ENCODE results near the gene IRX1. TPM values are rescaled to one million over a fixed set of nuclear protein-coding genes. Genes with fewer than 3 reads are reported as not detected.

The IRX1 gene
- total RNA-seq, 2 experiments from 2014 or later, result not detected

DNA sequence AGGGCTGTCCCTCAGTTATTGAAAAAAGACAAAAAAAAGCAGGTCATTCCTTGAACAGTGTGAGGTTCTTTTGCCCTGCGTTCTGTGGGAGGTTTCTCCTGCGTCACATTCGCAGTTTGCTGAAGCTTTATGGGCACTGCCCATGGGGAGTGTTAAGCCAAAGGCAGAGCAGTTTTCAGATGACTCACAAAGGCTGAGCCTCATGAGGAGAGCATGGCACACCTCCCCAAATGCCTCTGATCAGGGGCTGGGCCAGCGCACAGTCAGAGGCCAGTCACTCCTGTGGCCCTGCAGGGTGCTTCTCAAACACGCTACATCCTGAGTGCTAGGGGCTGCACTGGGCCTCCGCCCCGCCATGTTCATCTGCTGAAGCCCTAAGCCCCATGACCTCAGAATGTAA lies 38.4 kb downstream of the IRX1 start:
- H3K4me3 Mint-ChIP-seq, result no peak overlapping the region
- ChIA-PET CTCF (no interaction called here), POLR2A (no interaction called here)
- ATAC-seq (no peak), DNase-seq (no peak)
- H3K27me3 Mint-ChIP-seq (ENCODE audit: low read depth), result no peaks in the 10 kb centered on the region
- H3K4me1 Mint-ChIP-seq (ENCODE audit: low read depth), result no peaks in the 10 kb centered on the region
- no peak overlapping the region for H3K27ac Mint-ChIP-seq
- H3K9me3 Mint-ChIP-seq (ENCODE audit: insufficient read depth), result no peaks in the 10 kb centered on the region
- no peaks in the 10 kb centered on the region for H3K36me3 Mint-ChIP-seq (ENCODE audit: low read depth)

DNA sequence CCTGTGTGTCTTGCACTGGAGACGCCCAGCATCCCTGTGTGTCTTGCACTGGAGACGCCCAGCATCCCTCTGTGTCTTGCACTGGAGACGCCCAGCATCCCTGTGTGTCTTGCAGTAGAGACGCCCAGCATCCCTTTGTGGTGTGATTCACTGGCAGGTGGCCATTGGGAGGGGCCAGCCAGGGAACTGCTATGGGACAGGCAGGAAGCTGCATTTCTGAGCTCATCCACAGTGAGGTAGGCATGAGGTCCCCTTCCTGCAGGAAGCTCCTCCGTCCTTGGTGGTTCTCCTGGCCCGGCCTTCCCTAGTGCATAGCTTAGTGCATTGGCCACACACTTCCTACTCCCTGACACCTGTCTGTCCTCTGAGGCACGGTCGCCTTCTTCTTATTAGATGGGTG lies 43.5 kb downstream of the IRX1 start:
- H3K27ac Mint-ChIP-seq, result no peak overlapping the region
- ATAC-seq (no peak), DNase-seq (no peak)
- POLR2A ChIA-PET, result no interaction called here
- H3K4me3 Mint-ChIP-seq, result no peak overlapping the region
- H3K9me3 Mint-ChIP-seq (ENCODE audit: insufficient read depth), result no peaks in the 10 kb centered on the region
- no peaks in the 10 kb centered on the region for H3K36me3 Mint-ChIP-seq (ENCODE audit: low read depth)
- CTCF ChIA-PET, result no interaction called here
- H3K27me3 Mint-ChIP-seq (ENCODE audit: low read depth), result no peaks in the 10 kb centered on the region
- H3K4me1 Mint-ChIP-seq (ENCODE audit: low read depth), result no peaks in the 10 kb centered on the region

DNA sequence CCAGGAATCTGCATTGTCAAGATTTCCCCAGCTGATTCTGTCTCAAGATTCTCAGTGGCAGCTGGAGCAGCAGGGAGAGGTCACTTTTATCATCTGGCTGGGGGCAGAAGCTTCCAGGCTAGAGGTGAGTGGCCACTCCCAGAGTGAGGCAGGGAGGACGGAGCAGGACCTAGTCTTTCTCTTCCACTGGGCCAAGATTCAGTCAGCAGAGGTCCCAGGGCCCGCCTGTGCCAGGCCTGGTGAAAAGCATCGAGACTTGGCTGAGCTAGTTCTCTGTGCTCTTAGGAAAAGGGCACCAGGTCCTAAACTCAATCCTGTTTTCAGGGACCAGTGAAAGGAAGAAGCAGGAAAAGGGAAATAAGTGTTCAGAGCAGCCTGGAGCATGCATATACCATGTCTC lies 46.6 kb downstream of the IRX1 start:
- POLR2A ChIA-PET, result no interaction called here
- H3K36me3 Mint-ChIP-seq (ENCODE audit: low read depth), result no peaks in the 10 kb centered on the region
- ATAC-seq (no peak), DNase-seq (no peak)
- H3K4me3 Mint-ChIP-seq, result no peak overlapping the region
- no peaks in the 10 kb centered on the region for H3K9me3 Mint-ChIP-seq (ENCODE audit: insufficient read depth)
- H3K27me3 Mint-ChIP-seq (ENCODE audit: low read depth), result no peaks in the 10 kb centered on the region
- no peaks in the 10 kb centered on the region for H3K4me1 Mint-ChIP-seq (ENCODE audit: low read depth)
- no peak overlapping the region for H3K27ac Mint-ChIP-seq
- CTCF ChIA-PET, result no interaction called here

DNA sequence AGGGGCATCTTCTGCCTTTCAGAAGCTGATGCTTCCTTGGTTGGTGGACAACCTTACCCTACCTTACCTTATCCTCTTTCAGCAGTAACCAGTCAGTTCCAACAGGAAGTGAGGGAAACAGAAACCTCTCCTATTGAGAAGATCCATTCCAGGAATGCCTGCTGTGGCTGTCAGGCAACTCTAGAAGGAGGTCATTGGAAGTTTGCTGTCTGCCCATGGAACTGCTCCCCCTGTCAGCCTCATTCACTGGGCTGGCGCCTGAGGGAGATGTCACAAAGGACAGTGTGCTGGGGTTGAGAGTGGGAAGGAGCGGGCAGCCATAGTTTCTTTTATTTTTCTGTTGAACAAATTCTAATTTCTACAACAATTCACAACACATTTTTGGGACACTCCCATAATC lies 54.7 kb downstream of the IRX1 start:
- POLR2A ChIA-PET, result no interaction called here
- H3K36me3 Mint-ChIP-seq (ENCODE audit: low read depth), result no peaks in the 10 kb centered on the region
- ATAC-seq (no peak), DNase-seq (no peak)
- CTCF ChIA-PET, result no interaction called here
- no peak overlapping the region for H3K4me3 Mint-ChIP-seq
- H3K27ac Mint-ChIP-seq, result no peak overlapping the region
- H3K27me3 Mint-ChIP-seq (ENCODE audit: low read depth), result no peaks in the 10 kb centered on the region
- no peaks in the 10 kb centered on the region for H3K9me3 Mint-ChIP-seq (ENCODE audit: insufficient read depth)
- H3K4me1 Mint-ChIP-seq (ENCODE audit: low read depth), result no peaks in the 10 kb centered on the region

DNA sequence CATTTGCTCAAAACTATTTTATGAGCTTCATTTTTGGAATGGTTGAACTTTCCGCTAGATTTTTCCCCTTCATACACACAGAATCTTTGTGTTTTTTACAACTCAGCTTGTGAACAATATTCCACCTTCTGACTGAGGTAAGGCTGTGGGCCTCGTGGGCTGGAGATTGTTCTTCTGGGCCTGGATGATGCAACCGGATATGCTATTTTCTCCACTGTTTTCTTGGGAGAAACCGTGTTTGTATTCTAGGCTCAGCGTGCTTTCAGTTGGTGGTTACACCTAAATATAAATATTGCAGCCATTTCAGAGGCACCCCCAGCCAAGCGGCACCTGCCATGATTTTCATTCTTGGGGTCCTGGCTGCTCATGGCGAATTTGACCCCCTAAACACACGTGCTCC lies 55.2 kb downstream of the IRX1 start:
- Mint-ChIP-seq H3K4me1 (ENCODE audit: low read depth) (no peaks in the 10 kb centered on the region), H3K27me3 (ENCODE audit: low read depth) (no peaks in the 10 kb centered on the region), H3K27ac (no peak overlapping the region), H3K4me3 (no peak overlapping the region), H3K9me3 (ENCODE audit: insufficient read depth) (no peaks in the 10 kb centered on the region), H3K36me3 (ENCODE audit: low read depth) (no peaks in the 10 kb centered on the region)
- no peak for DNase-seq
- ATAC-seq, result no peak
- ChIA-PET POLR2A (no interaction called here), CTCF (no interaction called here)

Measured in activated CD8-positive, alpha-beta T cell treated with anti-CD3 and anti-CD28 coated beads, Interleukin-2, amount 10 ng/mL, durations not matched to agents 7 days and 5 days (primary cell).